Measurements from ENCODE around the gene PLAAT5.

Gene PLAAT5

DNA sequence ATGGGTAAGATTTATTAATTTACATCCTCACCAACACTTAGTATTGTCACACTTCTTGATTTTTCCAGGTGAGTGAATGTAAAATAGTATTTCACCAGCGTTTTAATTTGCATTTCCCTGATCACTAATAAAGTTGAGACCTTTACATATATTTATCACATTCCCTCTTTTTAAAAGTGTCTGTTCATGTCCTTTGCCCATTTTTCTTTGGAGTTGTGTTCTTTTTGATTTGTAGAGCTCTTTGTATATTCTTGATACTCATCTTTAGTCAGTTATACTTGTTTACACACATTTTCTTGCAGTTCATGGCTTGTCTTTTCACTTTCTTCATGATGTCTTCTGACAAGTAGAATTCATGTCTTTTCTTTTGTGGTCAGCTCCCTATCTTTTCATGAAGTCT, 2.2 kb upstream of the PLAAT5 start:
- TF ChIP-seq, protein P1, sequence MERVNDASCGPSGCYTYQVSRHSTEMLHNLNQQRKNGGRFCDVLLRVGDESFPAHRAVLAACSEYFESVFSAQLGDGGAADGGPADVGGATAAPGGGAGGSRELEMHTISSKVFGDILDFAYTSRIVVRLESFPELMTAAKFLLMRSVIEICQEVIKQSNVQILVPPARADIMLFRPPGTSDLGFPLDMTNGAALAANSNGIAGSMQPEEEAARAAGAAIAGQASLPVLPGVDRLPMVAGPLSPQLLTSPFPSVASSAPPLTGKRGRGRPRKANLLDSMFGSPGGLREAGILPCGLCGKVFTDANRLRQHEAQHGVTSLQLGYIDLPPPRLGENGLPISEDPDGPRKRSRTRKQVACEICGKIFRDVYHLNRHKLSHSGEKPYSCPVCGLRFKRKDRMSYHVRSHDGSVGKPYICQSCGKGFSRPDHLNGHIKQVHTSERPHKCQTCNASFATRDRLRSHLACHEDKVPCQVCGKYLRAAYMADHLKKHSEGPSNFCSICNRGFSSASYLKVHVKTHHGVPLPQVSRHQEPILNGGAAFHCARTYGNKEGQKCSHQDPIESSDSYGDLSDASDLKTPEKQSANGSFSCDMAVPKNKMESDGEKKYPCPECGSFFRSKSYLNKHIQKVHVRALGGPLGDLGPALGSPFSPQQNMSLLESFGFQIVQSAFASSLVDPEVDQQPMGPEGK (CRISPR knock-in tag; IDR thresholded peaks at IDR 0.05; ENCODE audit: borderline replicate concordance) = no peak
- TF ChIP-seq ZFP30 (CRISPR knock-in tag; IDR thresholded peaks at IDR 0.05) = no peak
- no peak for TF ChIP-seq PPARA (CRISPR knock-in tag; IDR thresholded peaks at IDR 0.05; ENCODE audit: borderline replicate concordance)
- TF ChIP-seq, protein P2, sequence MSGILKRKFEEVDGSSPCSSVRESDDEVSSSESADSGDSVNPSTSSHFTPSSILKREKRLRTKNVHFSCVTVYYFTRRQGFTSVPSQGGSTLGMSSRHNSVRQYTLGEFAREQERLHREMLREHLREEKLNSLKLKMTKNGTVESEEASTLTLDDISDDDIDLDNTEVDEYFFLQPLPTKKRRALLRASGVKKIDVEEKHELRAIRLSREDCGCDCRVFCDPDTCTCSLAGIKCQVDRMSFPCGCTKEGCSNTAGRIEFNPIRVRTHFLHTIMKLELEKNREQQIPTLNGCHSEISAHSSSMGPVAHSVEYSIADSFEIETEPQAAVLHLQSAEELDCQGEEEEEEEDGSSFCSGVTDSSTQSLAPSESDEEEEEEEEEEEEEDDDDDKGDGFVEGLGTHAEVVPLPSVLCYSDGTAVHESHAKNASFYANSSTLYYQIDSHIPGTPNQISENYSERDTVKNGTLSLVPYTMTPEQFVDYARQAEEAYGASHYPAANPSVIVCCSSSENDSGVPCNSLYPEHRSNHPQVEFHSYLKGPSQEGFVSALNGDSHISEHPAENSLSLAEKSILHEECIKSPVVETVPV (CRISPR knock-in tag; IDR thresholded peaks at IDR 0.05) = no peak
- no peak for TF ChIP-seq OSR1 (CRISPR knock-in tag; IDR thresholded peaks at IDR 0.05)
- no peak for TF ChIP-seq ISL1 (CRISPR knock-in tag; IDR thresholded peaks at IDR 0.05)
- TF ChIP-seq TSHZ2 (CRISPR knock-in tag; IDR thresholded peaks at IDR 0.05) = no peak
- ATAC-seq = no peak

DNA sequence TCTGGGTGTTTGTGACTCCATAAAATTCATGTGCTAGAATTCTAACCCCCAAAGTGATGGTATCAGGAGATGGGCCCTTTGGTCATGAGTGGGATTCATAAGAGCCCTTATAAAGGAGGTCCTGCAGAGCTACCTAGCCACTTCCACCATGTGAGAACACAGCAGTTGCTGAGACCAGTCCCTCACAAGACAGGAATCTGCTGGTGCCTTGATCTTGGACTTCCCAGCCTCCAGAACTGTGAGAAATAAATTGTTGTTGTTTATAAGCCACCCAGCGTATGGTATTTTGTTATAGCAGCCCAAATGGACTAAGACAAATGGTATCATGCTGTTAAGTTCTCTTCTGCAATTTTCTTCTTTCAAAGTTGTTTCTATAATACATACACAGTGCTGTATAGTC, 1.5 kb upstream of the PLAAT5 start:
- ATAC-seq = no peak
- TF ChIP-seq ZFP30 (CRISPR knock-in tag; IDR thresholded peaks at IDR 0.05) (no peak), ISL1 (CRISPR knock-in tag; IDR thresholded peaks at IDR 0.05) (no peak), POU6F1 (CRISPR knock-in tag; IDR thresholded peaks at IDR 0.05; ENCODE audit: borderline replicate concordance, low read depth) (no peak), ZNF565 (CRISPR knock-in tag; conservative IDR thresholded peaks at IDR 0.05; ENCODE audit: low read depth) (no peak), GLIS3 (CRISPR knock-in tag; IDR thresholded peaks at IDR 0.05) (no peak), ZFP3 (CRISPR knock-in tag; IDR thresholded peaks at IDR 0.05) (no peak), ARNTL (CRISPR knock-in tag; IDR thresholded peaks at IDR 0.05; ENCODE audit: borderline replicate concordance, low read depth) (no peak), TSHZ2 (CRISPR knock-in tag; IDR thresholded peaks at IDR 0.05) (no peak), PPARA (CRISPR knock-in tag; IDR thresholded peaks at IDR 0.05; ENCODE audit: borderline replicate concordance) (no peak)

DNA sequence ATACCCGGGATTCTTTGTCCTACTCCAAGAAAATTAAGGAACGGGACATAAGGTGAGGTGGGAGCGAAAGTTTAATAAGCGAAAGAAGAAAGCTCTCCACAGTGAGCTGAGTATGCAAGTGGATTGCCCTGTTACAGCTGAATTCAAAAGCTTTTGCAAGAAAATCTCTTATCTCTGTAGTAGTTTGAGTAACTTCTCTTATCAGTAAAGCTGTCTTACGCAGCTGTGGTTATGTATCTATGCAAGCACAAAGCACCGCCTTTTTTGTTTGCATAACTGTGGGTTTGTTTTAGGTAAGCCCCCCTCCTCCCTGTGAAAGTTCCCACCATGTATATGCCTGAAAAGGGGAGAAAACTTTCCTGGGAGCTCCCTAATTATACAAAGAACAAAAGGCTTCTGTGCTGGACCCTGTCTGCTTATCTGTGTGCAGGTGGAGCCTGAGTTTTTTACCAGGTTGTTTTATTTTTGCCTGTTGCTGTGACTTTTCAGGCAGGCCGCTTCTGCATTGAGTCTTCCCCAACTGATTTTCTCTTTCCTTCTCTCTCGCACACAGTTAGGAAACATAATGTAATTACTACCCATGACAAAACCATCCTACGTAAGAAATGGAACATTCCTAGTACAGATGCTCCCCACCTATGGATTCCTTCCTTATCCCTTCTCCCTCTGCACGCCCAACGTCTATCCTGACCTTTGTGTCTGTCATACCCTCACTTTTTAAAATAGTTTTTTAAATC, 837 bp upstream of the PLAAT5 start:
- ATAC-seq = no peak
- TF ChIP-seq, protein P1 (CRISPR knock-in tag; IDR thresholded peaks at IDR 0.05; ENCODE audit: borderline replicate concordance) = no peak

DNA sequence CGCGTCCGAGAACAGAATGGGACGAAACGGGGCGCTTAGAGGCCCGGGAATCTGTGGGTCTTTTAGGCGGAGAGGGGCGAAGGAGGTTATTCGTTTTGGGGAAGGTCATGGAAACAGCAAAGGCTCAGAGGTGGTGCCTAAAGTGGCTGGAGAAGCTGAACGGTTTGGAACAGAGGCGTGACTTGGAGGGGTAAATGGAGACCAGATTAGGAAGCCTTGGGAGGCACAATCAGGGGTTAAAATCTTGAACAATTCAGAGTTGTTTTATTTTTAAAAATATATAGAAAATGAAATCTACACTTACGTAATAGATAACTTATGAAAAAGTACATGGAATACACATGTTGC, 247 bp upstream of the PLAAT5 start:
- no peak for ATAC-seq
- TF ChIP-seq, protein P2 (CRISPR knock-in tag; IDR thresholded peaks at IDR 0.05) = no peak
- TF ChIP-seq ESRRG (CRISPR knock-in tag; IDR thresholded peaks at IDR 0.05) (no peak), TSHZ2 (CRISPR knock-in tag; IDR thresholded peaks at IDR 0.05) (no peak), ZNF70 (CRISPR knock-in tag; IDR thresholded peaks at IDR 0.05) (no peak), BACH2 (CRISPR knock-in tag; IDR thresholded peaks at IDR 0.05; ENCODE audit: borderline replicate concordance) (no peak), ZFP3 (CRISPR knock-in tag; IDR thresholded peaks at IDR 0.05) (no peak), CSDC2 (CRISPR knock-in tag; IDR thresholded peaks at IDR 0.05) (no peak), TCF4 (CRISPR knock-in tag; IDR thresholded peaks at IDR 0.05; ENCODE audit: borderline replicate concordance) (no peak)

All from SK-N-SH treated with all-trans-retinoic acid at 6 μM for 48 hours (cell line).